NCI-H2107 treated with DMSO at 0.1 percent for 48 hours (cell line): Measurements from ENCODE around the gene NEGR1.

Source experiments
- DNase-seq: peaks from one replicate; lab custom pipeline; 2025; ENCODE audit not compliant: unreplicated experiment; lab: John Stamatoyannopoulos, UW

NEGR1 gene

GRCh38 chr1:71509051-71509595 is 773.2 kb downstream of the NEGR1 start:
- DNase-seq = no peak

DNA sequence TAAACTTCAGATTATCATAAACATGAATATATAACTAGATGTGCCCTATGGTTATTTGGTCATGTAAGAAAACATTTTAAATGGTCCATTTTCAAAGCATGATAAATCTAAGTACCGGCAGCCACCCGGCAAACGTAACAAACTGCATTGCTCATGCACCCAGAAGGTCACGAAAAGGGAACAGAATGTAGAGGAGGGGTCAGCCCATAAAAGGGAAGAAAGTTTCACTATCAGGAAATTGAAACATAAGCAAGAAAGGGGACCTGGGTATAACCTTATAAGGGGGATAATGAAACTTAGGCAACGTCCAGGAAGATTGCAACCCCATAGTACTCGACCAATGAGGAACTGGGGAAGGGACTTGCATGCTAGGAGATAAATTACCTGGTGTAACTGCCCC is 780.3 kb downstream of the NEGR1 start:
- no peak for DNase-seq

DNA sequence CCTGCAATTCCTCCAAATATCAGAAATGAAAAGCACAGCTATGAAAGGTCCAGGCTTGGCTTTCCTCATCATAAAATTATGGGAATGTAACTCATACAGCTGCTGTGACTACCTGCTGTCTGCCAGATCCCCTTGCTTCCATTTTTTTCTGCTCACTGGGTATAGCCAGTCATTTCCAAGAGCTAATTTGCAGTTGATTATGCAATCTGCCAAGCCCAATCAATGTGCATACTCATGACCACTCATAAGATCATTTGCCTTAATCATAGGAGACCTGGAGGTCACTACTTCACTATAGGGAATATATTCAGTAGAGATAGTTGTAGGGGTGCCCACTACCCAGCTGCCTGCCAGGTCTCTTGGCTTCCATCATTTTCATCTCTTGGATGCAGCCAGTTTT is 783.8 kb downstream of the NEGR1 start:
- DNase-seq = no peak

GRCh38 chr1:71494163-71494562 is 788.2 kb downstream of the NEGR1 start:
- DNase-seq = no peak

- no peak for DNase-seq
Observed at GRCh38 chr1:71492298-71493041, 789.9 kb downstream of the NEGR1 start.

GRCh38 chr1:71490432-71490831 is 791.9 kb downstream of the NEGR1 start:
- no peak for DNase-seq

GRCh38 chr1:71488555-71489252 is 793.6 kb downstream of the NEGR1 start:
- DNase-seq = no peak

GRCh38 chr1:71473331-71473730 is 809.0 kb downstream of the NEGR1 start:
- DNase-seq = no peak

DNA sequence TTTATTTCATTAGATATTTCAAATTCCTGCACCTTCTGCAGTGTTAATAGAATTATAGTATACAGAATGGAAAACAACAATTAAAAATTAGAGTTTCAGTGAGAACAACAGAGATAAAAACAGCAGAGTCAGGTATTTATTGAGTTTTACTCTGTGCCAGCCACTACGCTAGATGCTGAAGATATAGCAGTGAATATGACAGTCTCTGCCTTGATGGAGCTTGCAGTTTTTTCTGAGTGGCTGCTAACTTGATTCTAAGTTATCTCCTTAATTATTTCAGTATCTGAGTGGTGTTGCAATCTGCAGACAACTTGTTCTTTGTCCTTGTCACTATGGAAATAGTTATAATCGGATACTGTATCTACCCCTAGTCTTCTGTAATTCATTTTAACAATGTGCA is 817.2 kb downstream of the NEGR1 start:
- no peak for DNase-seq

GRCh38 chr1:71464016-71464415 is 818.3 kb downstream of the NEGR1 start:
- no peak for DNase-seq

DNA sequence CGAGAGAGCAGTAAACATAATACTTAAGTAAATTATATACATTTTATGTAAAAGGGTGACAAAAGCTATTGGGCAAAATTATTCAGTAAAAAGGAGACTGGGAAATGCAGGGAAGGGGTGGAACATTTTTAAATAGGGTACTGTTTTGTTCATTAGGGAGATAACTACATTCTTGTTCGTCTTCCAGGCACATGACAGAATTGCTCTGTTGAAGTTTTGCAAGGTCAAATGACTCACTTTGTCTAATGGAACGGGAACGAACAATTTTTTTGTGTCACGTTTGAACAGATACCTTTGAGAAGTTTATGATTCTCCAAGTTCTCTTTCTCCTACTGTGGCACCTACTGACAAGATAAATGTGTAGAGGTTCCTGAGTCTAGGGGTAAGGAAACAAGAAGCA is 819.2 kb downstream of the NEGR1 start:
- no peak for DNase-seq

DNA sequence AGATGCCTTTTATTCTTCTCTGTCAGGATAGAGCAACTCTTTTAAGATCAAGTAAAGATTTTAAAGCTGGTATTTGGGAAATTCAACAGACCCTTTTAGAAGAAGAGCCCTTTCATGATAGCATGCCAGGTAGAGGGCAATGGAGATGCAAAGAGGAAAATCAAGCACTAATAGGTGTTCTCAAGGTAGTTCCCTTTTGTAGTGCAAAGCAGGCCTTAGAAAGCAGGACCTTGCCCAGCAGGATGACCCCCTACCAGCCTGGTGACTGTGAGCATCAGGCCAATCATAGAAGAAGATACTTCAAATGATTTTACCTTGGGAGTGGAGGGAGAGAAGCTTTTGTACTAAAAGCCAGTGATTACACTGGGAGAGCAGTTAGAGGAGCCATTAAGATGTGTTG is 820.1 kb downstream of the NEGR1 start:
- no peak for DNase-seq

DNA sequence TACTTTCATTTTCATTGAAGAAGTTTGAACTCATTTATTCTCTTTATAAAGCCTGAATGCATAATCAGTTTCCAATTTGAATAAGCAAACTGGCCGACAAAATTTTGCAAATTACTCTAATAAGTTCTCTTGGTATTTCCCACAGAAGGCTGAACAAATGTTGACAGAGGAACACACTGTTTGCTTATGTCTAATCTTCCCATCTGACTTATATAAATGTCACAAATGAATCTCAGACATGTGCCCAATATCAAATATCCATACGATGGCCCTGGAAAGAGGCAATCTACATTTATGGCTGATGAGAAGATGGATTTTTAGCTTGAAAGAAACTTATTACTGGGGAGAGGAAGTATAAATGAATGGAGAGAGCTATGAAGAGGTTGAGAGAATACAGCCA is 820.9 kb downstream of the NEGR1 start:
- no peak for DNase-seq

DNA sequence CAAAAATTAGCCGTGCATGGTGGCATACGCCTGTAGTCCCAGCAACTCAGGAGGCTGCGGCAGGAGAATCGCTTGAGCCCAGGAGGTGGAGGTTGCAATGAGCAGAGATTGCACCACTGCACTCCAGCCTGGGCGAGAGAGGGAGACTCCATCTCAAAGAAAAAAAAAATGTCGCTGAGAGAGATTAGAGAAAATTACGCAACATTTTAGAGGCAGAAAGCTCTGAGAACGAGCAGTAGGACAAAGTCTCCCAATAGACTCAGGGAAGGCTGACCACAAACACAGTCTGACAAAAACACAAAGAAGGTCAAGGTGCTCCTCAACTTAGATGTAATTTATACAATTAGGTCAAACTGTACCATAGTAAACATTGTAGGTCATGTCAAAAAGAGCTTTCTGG is 833.9 kb downstream of the NEGR1 start:
- no peak for DNase-seq

GRCh38 chr1:71438626-71439025 is 843.7 kb downstream of the NEGR1 start:
- DNase-seq = no peak

GRCh38 chr1:71435951-71436350 is 846.4 kb downstream of the NEGR1 start:
- no peak for DNase-seq

DNA sequence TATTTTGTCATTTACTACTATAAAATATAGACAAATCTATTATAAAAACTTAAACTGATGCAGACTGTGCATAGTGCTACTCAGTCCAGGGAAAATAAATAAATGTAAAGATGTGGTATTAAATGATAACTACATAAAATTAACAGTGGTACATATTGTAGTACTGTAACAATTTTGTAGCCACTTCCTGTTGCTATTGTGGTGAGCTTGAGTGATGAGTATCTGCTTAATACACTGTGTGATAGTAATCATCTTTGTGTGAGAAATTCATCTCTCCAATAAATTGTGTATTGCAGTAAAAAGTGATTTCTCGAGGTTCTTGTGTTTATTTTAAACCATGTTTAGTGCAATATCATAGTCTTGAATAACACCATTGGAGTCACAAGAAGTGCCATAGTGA is 848.1 kb downstream of the NEGR1 start:
- DNase-seq = no peak

DNA sequence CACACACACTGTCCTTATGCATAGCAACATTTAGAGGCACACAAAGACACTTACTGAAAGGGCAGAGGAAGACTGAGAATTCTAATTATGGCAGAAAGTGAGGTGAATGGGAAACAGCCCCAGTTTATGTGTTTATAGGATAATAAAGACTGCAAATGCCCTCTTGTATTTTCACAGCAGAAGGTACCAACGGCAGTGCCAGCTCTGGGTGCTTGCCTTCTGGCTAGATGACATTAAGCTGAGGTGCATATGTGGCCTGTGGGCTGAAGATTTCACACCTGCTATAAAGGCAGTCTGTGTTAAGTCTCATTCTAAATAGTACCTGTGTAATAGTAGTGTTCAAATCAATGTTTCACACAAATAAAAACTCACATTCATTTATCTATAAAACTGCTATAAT is 854.3 kb downstream of the NEGR1 start:
- DNase-seq = no peak

DNA sequence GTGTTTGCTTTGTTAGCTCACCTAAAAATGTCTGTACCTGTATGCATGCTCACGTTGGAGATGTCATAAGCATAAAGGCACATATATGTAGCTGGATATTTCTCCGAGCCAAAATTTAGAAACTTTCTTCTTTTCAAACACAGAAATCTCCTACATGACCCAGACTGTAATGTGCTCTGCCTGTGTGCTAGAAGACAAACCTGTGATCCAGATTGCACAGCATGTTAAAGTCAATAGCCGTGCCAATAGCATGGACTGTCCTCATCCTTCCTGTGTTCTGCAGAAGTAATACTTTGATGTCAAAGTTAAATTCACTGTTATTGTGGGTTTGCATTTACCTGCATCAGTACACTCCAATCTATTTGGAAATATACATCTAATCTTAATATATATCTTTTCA is 855.3 kb downstream of the NEGR1 start:
- DNase-seq = no peak

- DNase-seq = no peak
Observed at GRCh38 chr1:71424536-71424935, 857.8 kb downstream of the NEGR1 start.

DNA sequence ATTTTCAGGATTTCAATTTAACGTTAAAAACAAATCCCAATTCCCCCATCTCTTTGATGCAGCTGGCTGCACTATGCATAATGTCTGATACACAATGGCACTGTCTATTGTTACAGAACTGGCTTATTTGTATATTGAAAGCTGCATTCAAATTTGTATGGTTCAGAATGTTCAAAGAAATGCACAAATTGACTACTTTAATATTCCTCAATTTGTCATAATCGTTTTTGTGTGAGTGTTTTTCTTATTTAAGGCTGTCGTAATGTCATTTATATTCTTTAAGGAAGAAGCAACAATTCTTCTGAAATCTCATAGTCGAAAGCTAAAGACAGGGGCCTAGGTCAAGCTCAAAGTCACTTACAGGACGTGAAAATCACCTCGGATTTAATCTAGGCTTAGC is 860.1 kb downstream of the NEGR1 start:
- DNase-seq = no peak

- no peak for DNase-seq
Observed at GRCh38 chr1:71417421-71417820, 864.9 kb downstream of the NEGR1 start.

GRCh38 chr1:71414179-71414578 is 868.2 kb downstream of the NEGR1 start:
- no peak for DNase-seq
